Hematopoietic multipotent progenitor cell treated with erythropoietin and hydrocortisone succinate and interleukin-3 and kit ligand, for 8 days (in vitro differentiated cells): Measurements from ENCODE around the gene AP1M1.
"Not testable (repeated sequence)": the region's sequence is repeated elsewhere in the genome, so short reads cannot be mapped to it uniquely, and the experiment has no call there.

ENCODE experiments used
- DNase-seq: peaks from one replicate; pipeline ENCODE4 v3.0.0-alpha.2; 2015

The AP1M1 gene

DNA sequence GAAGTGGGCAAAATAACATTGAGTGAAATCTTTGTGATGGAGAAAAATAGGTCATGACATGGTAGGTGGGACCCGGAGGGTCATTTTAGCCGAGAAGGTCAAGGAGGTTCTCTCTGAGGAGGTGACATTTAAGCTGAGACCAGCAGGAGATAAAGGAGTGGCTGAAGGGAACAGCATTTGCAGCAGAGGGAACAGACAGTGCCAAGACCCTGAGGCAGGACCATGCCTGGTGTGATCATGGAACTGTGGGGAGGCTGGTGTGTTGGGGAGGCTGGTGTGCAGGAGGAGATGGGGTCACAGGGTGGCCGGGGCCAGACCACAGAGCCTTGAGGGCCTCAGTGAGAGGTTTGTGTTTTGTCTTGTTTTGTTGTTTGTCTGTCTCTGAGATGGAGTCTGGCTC lies 67.5 kb downstream of the AP1M1 start:
- no peak for DNase-seq

DNA sequence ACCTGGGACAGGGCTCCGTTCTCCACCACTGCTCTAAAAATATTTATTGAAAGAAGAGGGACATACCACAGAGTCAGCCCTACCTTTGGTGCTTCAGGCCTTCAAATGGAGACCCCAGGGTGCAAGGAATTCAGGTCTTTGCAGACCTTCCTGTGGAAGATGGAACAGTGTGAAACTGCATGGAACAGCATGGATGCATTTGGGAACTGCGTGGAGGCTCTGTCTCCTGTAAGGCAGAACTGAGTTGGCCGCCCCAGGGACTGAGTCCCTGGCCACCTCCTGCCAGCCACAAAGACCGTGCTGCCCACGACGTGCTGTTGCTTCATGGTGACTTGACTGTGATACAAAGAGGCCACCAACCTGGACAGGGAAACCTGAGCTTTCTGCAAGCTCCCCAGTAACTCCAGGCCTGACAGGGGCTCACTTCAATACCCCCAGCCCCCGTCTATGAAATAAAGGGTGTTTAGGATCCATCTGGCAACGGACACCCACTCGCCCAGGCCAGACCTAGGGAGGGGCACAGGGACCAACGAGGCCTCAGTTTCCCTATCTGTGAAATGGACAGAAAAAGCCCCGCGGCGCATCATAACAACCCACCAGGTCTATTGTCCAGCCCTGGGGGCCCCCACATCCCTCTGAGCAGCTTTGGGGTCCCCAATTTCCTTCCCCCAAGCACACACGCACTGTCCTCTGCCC lies 68.3 kb downstream of the AP1M1 start:
- DNase-seq = no peak

DNA sequence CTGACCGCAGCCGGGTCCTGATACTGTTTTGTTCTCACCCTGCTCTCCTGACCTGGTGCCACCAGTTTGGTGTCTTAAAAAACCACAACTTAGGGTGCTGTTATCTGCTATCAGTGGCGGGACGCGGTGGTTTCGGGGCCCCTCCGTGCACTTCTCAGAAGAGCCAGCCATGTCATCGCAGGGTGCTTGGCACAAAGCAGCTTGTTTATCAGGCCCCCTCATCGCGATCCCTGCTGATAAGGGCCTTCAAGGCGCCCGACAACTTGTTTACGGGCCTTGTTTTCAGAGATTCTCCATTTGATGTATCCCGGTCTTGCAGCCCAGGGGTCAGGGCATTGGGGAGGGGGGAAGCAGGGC lies 68.9 kb downstream of the AP1M1 start:
- DNase-seq = peak; percentile 61

DNA sequence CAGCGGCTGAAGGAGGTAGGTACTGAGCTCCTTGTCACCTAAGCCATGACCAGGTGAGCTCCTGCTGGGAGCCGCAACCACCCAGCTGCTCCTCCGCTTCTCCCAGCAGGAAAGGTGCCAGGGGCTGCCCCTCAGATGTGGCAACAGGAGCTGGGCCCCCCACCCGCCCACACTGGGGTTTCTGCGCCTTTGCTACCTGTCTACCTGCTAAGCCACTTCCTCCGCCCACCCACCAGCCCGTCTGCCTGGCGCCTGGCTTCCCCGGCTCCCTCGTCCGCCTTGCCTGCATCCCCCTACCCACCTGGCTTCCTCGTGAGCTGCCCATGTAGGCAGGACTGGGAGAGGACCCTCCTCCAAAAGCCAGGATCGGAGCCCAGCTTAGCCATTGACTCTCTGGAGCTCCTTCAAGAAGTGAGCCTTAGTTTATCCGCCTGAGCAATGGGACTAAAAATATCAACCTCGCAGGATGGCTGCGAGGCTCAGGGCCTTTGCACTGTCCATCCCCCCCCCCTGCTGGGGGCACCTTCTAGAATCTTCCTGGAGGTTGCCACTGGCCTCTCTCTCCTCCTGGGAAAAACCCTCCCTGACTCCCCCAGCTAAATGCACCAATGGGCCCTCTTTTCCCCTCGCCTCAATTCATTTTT lies 71.1 kb downstream of the AP1M1 start:
- no peak for DNase-seq

DNA sequence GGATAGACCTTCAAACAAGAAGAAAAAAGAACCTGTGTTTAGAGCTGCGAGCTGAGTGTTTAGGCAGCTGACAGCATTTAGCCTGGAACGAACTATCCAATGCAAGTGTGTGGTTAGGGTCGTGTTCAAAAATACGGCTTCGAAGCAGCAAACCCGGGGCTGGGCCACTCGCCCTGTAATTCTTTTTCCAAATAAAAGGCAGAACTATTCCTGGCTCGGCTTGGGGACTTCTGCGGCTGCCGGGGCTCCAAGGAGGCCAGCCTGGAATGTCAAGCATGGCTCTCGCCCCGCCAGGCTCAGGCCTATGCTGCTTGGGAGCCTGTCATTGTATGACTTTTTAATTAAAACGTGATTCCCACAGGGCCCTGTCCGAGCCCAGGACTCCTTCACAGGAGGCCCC lies 75.2 kb downstream of the AP1M1 start:
- no peak for DNase-seq

DNA sequence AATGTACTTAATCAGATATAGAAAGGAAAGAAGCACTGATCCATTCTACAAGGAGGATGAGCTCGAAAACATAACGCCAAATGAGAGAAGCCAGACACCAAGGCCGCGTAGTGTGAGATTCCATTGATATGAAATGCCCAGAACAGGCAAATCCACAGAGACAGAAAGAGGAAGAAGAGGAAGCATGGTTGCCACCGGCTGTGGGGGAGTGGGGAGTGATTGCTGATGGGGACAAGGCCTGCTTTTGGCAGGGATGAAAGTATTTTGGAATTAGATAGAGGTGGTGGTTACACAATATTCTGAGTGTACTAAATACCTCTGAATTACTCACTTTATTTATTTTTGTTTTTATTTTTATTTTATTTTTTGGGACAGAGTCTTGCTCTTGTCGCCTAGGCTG lies 76.7 kb downstream of the AP1M1 start:
- DNase-seq = no peak

DNA sequence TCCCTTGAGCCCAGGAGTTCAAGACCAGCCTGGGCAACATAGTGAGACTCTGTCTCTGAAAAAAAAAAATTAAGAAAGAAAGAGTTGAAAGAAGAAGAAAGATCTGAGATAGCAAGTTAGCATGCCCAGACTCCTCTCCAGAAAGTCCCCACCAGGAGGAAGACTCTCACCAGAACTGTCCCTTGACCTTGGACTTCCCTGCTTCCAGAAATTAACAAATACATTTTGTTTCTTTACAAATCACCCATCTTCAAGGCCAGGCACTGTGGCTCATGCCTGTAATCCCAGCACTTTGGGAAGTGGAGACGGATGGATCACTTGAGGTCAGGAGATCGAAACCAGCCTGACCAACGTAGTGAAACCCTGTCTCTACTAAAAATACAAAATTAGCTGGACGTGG lies 82.6 kb downstream of the AP1M1 start:
- DNase-seq = no peak

DNA sequence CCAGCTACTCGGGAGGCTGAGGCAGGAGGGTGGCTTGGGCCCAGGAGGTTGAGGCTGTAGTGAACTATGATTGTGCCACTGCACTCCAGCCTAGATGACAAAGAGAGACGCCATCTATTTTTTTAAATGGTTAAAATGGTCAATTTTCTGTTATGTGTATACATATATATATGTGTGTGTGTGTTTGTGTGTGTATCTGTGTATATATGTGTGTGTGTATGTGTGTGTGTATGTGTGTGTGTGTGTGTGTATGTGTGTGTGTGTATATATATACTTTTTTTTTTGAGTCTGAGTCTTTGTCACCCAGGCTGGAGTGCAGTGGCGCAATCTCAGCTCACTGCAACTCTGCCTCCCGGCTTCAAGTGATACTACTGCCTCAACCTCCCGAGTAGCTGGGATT lies 84.0 kb downstream of the AP1M1 start:
- DNase-seq = no peak

DNA sequence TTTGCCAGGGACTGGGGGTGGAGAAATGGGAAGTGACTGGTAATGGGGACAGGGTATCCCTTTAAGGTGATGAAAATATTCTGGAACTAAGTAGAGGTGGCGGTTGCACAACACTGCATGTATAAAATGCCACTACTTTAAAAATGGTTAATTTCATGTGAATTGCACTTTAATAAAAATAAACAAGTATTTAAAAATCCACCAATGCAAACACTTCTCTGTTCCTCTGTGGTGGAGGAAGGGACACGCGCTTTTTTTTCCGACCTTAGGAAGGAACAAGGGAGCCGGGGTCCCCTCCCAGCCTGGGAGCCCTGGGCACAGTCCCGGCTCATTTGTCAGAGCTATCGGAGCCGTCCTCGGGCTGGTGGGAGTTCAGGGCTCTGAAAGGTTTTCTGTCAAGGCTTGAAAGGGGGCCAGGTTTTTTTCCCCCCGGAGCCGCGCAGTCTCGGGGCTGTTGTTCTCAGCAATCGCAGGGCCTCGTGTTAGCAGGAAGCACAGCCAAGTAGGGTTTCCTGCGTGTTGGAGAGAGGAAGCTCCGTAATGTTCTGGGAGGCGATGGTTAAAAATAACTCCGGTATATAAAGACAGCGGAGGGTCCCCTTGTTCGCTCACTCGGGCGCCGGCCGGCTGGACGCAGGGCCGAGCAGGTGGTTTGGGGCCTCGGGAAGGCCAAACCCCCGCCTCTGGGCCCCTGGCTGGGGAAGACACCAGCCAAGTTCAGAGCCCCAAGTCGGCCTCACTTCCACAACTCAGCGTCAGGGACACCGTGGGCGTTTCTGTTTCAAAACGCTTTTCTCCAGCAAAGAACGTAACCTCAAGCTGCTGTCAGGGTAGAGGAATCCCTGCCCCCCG lies 85.7 kb downstream of the AP1M1 start:
- no peak for DNase-seq

DNA sequence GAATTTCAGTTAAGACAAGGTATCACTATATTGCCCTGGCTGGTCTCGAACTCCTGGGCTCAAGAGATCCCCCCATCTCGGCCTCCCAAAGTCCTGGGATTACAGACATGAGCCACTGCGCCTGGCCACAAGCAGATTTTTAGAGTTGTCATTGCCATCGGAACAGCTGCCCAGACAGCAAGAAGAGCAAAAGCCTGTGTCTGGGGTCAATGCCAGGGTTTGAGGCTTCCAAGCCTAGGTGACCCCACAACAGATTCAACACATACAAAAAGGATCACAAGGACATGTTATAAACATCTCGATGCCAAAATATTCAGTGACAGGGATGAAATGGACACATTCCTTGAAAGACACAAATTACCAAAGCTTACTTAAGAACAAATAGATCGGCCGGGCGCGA lies 86.8 kb downstream of the AP1M1 start:
- DNase-seq = no peak

DNA sequence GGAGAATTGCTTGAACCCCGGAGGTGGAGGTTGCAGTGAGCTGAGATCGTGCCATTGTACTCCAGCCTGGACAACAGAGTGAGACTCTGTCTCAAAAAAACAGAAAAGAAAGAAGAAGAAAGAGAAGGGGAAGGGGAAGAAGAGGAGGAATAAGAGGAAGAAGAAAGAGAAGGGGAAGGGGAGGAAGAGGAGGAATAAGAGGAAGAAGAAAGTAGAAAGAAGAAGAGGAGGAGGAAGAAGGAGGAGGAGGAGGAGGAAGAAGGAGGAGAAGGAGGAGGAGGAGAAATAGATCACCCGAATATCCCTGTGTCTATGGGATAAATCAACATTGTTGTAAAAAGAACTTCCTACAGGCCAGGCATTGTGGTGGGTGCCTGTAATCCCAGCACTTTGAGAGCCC lies 87.4 kb downstream of the AP1M1 start:
- DNase-seq = not testable (repeated sequence)

DNA sequence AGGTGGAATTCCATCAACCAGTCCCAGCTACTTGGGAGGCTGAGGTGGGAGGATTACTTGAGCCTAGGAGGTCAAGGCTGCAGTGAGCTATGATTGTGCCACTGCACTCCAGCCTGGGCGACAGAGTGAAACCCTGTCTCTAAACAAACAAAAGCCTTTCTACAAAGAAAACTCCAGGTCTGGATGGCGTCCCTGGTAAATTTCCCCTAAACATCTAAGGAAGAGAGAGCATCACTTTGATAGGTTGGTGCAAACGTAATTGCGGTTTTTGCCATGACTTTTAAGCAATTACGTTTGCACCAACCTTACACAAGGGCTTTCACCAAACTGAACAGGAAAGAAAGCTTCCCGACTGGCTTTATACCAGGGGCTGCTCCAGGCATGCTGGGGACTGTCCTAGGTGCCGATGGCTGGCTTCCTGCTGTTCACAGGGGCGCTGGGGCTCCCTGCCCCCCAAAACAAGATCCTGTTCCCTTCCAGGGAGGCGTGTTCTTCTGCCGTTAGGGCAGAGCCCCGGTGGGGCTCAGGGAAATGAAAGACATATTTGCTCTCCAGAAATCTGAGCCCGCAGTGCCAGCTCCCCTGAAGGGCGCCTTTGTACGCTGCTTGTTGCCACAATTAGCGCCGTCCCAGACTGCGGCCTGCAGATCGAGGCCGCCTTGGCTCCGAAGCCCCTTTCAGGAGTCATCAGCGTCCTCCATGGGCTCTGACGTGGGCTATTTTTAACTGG lies 88.2 kb downstream of the AP1M1 start:
- no peak for DNase-seq

DNA sequence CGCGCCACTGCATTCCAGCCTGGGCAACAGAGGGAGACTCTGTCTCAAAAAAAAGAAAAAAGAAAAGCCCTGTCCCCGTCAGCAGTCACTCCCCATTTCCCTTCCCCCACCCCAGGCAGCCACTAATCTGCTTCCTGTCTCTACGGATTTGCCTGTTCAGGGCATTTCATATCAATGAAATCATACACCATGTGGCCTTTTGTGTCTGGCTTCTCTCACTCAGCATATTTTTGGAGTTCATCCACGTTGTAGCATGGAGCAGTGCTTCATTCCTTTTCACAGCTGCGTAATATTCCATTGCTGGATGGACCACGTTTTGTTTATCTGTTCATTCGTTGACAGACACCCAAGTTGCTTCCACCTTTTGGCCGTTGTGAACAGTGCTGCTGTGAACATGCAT lies 90.8 kb downstream of the AP1M1 start:
- no peak for DNase-seq

DNA sequence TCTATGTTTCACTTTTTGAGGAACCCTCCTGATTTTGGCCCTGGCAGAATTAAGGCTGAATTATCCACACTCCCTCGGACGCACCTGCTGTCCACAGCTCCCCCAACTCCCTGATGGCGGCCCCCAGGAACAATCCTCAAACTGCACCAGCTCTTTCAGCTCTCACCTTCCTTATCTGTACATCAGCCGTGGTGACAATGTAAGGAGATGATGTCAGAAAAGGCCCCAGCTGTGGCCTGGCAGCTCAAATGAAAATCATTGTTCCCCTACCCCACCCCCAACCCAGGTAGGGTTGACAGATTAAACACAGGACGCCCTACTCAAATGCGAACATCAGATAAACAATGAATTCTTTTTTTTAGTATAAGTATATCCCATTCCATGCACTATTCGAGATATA lies 91.9 kb downstream of the AP1M1 start:
- DNase-seq = no peak

DNA sequence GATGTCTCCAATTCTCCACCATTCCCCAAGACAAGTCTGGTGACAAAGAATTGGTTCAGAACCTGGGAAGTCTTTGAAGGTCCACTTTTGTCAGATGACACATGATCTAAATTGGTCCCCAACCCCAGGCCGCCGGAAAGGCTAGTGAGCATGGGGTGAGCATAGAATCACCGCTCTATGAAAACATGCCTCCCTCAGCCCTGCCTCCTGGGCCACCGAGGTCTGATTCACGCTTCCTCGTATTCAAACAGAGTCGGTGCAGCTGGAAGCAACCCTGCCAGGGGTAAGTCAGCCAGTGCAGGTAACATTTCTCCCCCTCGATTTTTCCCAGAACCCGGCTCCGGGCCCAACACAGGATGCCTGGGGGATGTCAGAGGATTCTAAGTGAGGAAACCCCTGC lies 93.0 kb downstream of the AP1M1 start:
- DNase-seq = no peak

DNA sequence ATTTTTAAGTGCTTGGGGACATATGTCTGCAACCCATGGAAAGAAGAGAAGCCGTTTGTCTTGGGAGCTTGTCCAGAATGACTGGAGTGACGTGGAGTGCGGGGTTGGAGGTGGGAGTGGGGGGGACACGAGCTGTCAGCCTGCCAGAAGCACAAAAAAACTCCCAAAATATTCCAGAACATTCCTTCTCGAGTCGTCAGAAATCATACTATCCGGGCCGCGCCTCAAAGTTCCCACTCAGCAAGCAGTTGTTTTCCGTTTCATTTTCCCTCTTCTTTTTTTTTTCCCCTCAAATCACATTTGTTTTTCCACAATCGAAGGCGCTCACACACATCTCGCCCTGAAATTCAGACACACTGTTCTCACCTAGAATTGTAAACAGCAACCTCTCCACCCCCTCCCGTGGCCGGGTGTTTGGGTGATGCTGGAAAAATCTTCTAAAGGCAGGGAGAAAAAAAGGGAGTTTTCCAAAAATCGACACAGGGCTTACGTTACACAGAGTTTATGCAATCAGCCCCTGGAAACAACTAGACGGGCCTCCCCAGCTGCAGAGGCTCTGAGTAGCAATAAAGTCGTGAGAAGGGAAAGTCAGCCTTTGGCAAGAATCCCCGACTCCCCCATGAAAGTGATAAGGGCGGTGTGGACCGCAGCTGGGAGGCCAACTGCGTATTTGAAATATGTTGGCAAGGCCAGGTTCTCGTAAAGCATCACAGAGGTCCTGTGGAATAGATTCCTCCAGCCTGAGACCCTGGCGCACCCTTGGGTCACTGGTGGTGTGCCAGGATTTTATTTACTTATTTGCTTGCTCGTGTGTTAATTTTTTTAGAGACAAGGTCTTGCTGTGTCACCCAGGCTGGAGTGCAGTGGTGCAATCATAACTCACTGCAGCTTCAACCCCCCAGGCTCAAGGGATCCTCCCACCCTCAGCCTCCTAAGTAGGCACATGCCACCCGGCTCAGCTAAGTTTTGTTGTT lies 95.7 kb downstream of the AP1M1 start:
- DNase-seq = peak; percentile 12

DNA sequence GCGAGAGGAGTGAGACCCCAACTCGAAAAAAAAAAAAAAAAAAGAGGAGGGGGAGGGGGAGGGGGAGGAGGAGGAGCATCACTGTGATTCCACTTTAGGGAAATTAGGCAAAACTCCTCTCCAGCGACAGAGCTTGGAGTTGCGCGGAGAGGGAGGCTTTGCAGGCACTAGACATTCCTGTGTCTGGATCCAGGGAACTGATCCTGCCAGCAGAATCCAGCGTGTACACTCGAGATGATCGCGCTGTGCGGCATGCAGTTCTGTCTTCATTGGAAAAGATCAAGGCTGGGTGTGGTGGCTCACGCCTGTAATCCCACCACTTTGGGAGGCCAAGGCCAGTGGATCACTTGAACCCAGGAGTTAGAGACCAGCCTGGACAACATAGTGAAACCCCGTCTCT lies 97.3 kb downstream of the AP1M1 start:
- DNase-seq = no peak
